Ishikawa (cell line): Measurements from ENCODE around the gene ICA1.

Experiments
- CEBPB ChIP-seq: IDR thresholded peaks from 2 replicates; pipeline ENCODE4 v1.6.1; 2012
- CREB1 ChIP-seq: IDR thresholded peaks from 2 replicates; pipeline ENCODE4 v1.6.1; 2012; ENCODE audit warnings: low read depth
- EGR1 ChIP-seq: IDR thresholded peaks from 2 replicates; pipeline ENCODE4 v1.6.1; 2012
- EP300 ChIP-seq: IDR thresholded peaks from 2 replicates; pipeline ENCODE4 v1.6.1; 2012; ENCODE audit warnings: borderline replicate concordance
- FOXM1 ChIP-seq: IDR thresholded peaks from 2 replicates; pipeline ENCODE4 v1.6.1; 2012; ENCODE audit warnings: low read depth, borderline replicate concordance
- NFIC ChIP-seq: IDR thresholded peaks from 2 replicates; pipeline ENCODE4 v1.6.1; 2012
- RAD21 ChIP-seq: IDR thresholded peaks from 2 replicates; pipeline ENCODE4 v1.6.1; 2012; ENCODE audit warnings: low read depth
- REST ChIP-seq: IDR thresholded peaks from 2 replicates; pipeline ENCODE4 v1.6.1; 2012; ENCODE audit warnings: low read depth, mild to moderate bottlenecking
- TAF1 ChIP-seq: IDR thresholded peaks from 2 replicates; pipeline ENCODE4 v1.6.1; 2012; ENCODE audit warnings: low read depth, mild to moderate bottlenecking
- TCF12 ChIP-seq: IDR thresholded peaks from 2 replicates; pipeline ENCODE4 v1.6.1; 2012; ENCODE audit warnings: low read depth
- TEAD4 ChIP-seq: IDR thresholded peaks from 2 replicates; pipeline ENCODE4 v1.6.1; 2012
- USF1 ChIP-seq: IDR thresholded peaks from 2 replicates; pipeline ENCODE4 v1.6.1; 2012
- YY1 ChIP-seq: IDR thresholded peaks from 2 replicates; pipeline ENCODE4 v1.6.1; 2012; ENCODE audit warnings: low read depth
- ZBTB7A ChIP-seq: IDR thresholded peaks from 2 replicates; pipeline ENCODE4 v1.6.1; 2012; ENCODE audit warnings: low read depth
- TF ChIP-seq, protein P1 (sequence below): IDR thresholded peaks from 2 replicates; pipeline ENCODE4 v1.6.1; 2012

ICA1 gene

DNA sequence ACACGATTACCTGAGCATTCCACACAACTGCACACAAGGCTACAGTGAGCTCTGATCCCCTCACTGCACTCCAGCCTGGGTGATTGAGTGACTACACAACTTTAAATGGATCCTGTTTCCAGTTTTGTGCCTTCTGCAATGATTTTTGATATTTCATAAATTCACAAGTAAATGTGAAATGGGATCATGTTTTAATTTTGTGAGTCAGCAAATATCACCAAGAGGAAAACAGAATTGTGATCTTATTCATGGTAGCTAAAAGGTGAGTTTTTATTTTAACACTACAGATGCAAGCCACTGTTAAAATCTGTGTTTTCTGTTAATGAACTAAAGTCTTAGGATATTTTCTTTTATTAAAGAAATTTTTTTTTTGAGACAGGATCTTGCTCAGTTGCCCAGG lies 11.4 kb downstream of the ICA1 start:
- TF ChIP-seq TCF12 = no peak
- TF ChIP-seq EP300 = no peak
- TF ChIP-seq EGR1 = no peak
- TF ChIP-seq ZBTB7A = no peak
- no peak for TF ChIP-seq REST
- TF ChIP-seq, protein P1, sequence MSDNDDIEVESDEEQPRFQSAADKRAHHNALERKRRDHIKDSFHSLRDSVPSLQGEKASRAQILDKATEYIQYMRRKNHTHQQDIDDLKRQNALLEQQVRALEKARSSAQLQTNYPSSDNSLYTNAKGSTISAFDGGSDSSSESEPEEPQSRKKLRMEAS = no peak
- no peak for TF ChIP-seq FOXM1
- no peak for TF ChIP-seq CEBPB
- no peak for TF ChIP-seq TEAD4
- no peak for TF ChIP-seq USF1
- no peak for TF ChIP-seq NFIC
- TF ChIP-seq TAF1 = no peak
- no peak for TF ChIP-seq YY1
- TF ChIP-seq CREB1 = no peak
- TF ChIP-seq RAD21 = no peak

GRCh38 chr7:8249121-8249520 lies 12.8 kb downstream of the ICA1 start:
- TF ChIP-seq TCF12 (no peak), NFIC (no peak), CREB1 (no peak), REST (no peak), ZBTB7A (no peak), EP300 (no peak), TAF1 (no peak), YY1 (no peak), TEAD4 (no peak), FOXM1 (no peak), RAD21 (no peak), USF1 (no peak), CEBPB (no peak), EGR1 (no peak)
- TF ChIP-seq, protein P1 = no peak

DNA sequence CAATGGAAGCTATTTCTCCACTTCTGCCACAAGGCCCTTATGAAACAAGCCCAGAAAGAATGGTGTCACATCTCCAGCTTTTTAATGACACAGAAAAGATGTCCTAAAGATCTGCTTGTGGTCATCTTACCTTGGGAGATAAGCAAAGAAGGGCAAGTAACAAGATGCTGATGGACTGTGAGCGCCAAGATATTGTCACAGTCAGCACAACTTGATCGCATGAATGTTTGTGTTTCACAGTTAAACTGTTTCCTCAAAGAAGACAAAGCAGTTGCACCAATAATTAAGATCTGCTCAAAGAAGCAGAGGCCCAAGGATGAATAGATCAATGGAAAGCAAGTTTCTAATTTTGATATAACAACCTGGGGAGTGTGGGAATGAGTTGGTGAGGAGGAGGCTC lies 15.9 kb downstream of the ICA1 start:
- TF ChIP-seq REST = no peak
- no peak for TF ChIP-seq EGR1
- no peak for TF ChIP-seq EP300
- TF ChIP-seq FOXM1 = no peak
- TF ChIP-seq USF1 = no peak
- no peak for TF ChIP-seq TCF12
- no peak for TF ChIP-seq RAD21
- TF ChIP-seq CREB1 = no peak
- TF ChIP-seq YY1 = no peak
- no peak for TF ChIP-seq CEBPB
- TF ChIP-seq ZBTB7A = no peak
- no peak for TF ChIP-seq NFIC
- TF ChIP-seq TEAD4 = no peak
- TF ChIP-seq, protein P1 = no peak
- TF ChIP-seq TAF1 = no peak

DNA sequence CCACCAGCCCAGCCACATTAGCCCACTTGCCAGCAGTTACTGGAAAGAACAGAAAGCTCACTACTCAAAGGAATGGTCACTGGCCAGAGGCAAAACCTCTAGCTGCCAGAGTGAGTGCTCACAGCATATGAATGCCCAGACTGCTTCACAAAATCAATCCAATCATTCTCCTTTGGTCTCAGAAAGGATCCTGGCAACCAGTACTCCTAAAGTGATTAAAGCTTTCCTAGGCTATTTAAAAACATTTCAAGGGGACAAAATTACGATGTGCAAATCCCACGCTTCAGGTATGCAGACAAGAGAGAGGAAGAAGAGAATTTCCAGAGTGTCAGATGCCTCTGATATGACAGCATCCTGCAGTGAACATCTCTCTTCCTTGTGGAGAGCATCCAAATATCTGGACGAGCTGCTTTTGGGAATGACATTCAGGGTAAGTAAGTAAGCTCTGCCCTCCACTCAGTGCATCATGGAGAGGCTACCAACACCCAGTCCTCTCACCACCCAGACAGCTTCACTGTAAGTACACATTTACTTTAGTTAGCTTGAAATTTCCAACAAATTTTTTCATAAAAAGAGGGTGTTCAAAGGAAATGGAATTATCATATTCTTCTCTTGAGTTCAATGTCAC lies 25.1 kb downstream of the ICA1 start:
- TF ChIP-seq NFIC = no peak
- TF ChIP-seq YY1 = no peak
- no peak for TF ChIP-seq TCF12
- TF ChIP-seq ZBTB7A = no peak
- no peak for TF ChIP-seq TAF1
- TF ChIP-seq RAD21 = no peak
- TF ChIP-seq, protein P1 = no peak
- TF ChIP-seq EGR1 = no peak
- no peak for TF ChIP-seq FOXM1
- TF ChIP-seq EP300 = no peak
- no peak for TF ChIP-seq REST
- no peak for TF ChIP-seq USF1
- TF ChIP-seq CEBPB = no peak
- no peak for TF ChIP-seq CREB1
- no peak for TF ChIP-seq TEAD4
